HG02763 (cell line): ENCODE data around the gene RBM42.
"Not testable (repeated sequence)": the region's sequence is repeated elsewhere in the genome, so short reads cannot be mapped to it uniquely, and the experiment has no call there.

Source experiments
- ATAC-seq: cut with Tn5 transposase; IDR thresholded peaks from one replicate; pipeline ENCODE4 v1.9.1; 2021; ENCODE audit warnings: mild to moderate bottlenecking, moderate library complexity; ENCODE audit not compliant: unreplicated experiment

Gene RBM42

GRCh38 chr19:35648017-35648961 lies 19.5 kb downstream of the RBM42 start, which contains the start of gene COX6B1:
TSS of gene COX6B1 (plus strand) at chr19:35648323. CDS start at chr19:35651244, 2,921 bp downstream.
- ATAC-seq, result peak; percentile 52

GRCh38 chr19:35650581-35650980 lies 21.7 kb downstream of the RBM42 start:
- no peak for ATAC-seq

- not testable (repeated sequence) for ATAC-seq
These were observed 26.0 kb downstream of the RBM42 start for GRCh38 chr19:35654828-35655227.

- ATAC-seq, result no peak
These were observed 26.8 kb downstream of the RBM42 start for GRCh38 chr19:35655600-35655999.

GRCh38 chr19:35656700-35657099 lies 27.9 kb downstream of the RBM42 start:
- no peak for ATAC-seq

- no peak for ATAC-seq
These were observed 29.3 kb downstream of the RBM42 start for GRCh38 chr19:35657904-35658700.

GRCh38 chr19:35661995-35662340 lies 33.1 kb downstream of the RBM42 start:
- no peak for ATAC-seq

GRCh38 chr19:35663981-35664380 lies 35.1 kb downstream of the RBM42 start:
- ATAC-seq, result no peak

- ATAC-seq, result no peak
These were observed 36.3 kb downstream of the RBM42 start for GRCh38 chr19:35665157-35665556.

GRCh38 chr19:35665604-35666003 lies 36.8 kb downstream of the RBM42 start:
- no peak for ATAC-seq

GRCh38 chr19:35666251-35666913 lies 37.5 kb downstream of the RBM42 start, which contains the start of gene UPK1A:
TSS of gene UPK1A (plus strand) at chr19:35666517. CDS start at chr19:35666813, 296 bp downstream.
- ATAC-seq, result no peak

- no peak for ATAC-seq
These were observed 40.7 kb downstream of the RBM42 start for GRCh38 chr19:35669566-35669965.

GRCh38 chr19:35669974-35670373 lies 41.1 kb downstream of the RBM42 start:
- ATAC-seq, result no peak

- no peak for ATAC-seq
These were observed 41.9 kb downstream of the RBM42 start for GRCh38 chr19:35670686-35671085.

GRCh38 chr19:35671818-35672217 lies 43.0 kb downstream of the RBM42 start:
- no peak for ATAC-seq

GRCh38 chr19:35673121-35673804 lies 44.4 kb downstream of the RBM42 start:
- ATAC-seq, result no peak

- ATAC-seq, result no peak
These were observed 46.8 kb downstream of the RBM42 start for GRCh38 chr19:35675589-35676140.
